Pancreas (tissue), 10 donors: ENCODE measurements around the gene ZNF35. TPM values are rescaled to one million over a fixed set of nuclear protein-coding genes. Genes with fewer than 3 reads are reported as not detected.

ENCODE experiments used
- ATAC-seq, 4 donors: fragments of 200-7000 bp; cut with Tn5 transposase; one replicate each; pipeline versions ENCODE4 v1.8.0 to v1.9.1; 2020; ENCODE audit warnings: mild to moderate bottlenecking in 4 of 4, moderate library complexity in 4 of 4
- DNase-seq, 6 donors: peaks; one replicate each; pipeline ENCODE4 v3.0.0-alpha.2; 2020
- FAIRE-seq: peaks from 2 replicates; lab custom pipeline; 2012; peaks lifted over from hg19 to GRCh38; lab: Jason Lieb, UNC
- H3K27ac ChIP-seq, 4 donors: fragments of 200-600 bp; sonication (generic); 1 replicate in 3 of 4; 2 replicates in 1 of 4; pipeline versions ENCODE4 v1.5.0 to v1.8.0; 2020
- H3K27me3 ChIP-seq, 4 donors: fragments of 200-600 bp; one replicate each; pipeline ENCODE4 v1.8.0; 2021
- H3K36me3 ChIP-seq, 3 donors: fragments of 200-600 bp; sonication (generic) in 1 of 3; one replicate each; pipeline versions ENCODE4 v1.5.0 to v1.8.0; 2020 to 2021
- H3K4me1 ChIP-seq, 3 donors: fragments of 200-600 bp; one replicate each; pipeline ENCODE4 v1.8.0; 2021
- H3K4me3 ChIP-seq, 4 donors: fragments of 200-600 bp; sonication (generic) in 2 of 4; one replicate each; pipeline versions ENCODE4 v1.5.0 to v1.8.0; 2020 to 2021
- H3K9me3 ChIP-seq, 4 donors: fragments of 200-600 bp; one replicate each; pipeline ENCODE4 v1.8.0; 2021
- CTCF ChIP-seq, 4 donors: fragments of 200-600 bp; sonication (generic) in 3 of 4; IDR thresholded peaks; one replicate each; pipeline versions ENCODE4 v1.5.0 to v1.8.0; 2021; ENCODE audit warnings: antibody characterized with exemption in 4 of 4
- WGBS, 2 donors: extraction: QIAGEN DNeasy Blood & Tissue Kit; methylation state at CpG; one replicate each; pipeline ENCODE4 v1.1.7; 2013; 5-methylcytosine and 5-hydroxymethylcytosine counted together
- intact Hi-C, 3 donors: fragments of 100-400 bp; cut with DNase I; formaldehyde crosslinking; loops; one replicate each; pipeline versions ENCODE4 v1.11.1 to v1.14.2; 2022
- polyA plus RNA-seq, 2 donors: library from polyadenylated mRNA; stranded (reverse); fragments of 200-250 nt; gene quantifications; one replicate each; pipeline ENCODE4 v1.2.3, GENCODE V29; 2013
- total RNA-seq, 6 donors: library from RNA; stranded (reverse); fragmentation: NEBNext Ultra II Directional in 4 of 6; extraction: Animal tissue kit (Norgen Biotek cat#: 25700) in 4 of 6; gene quantifications; one replicate each; pipeline versions ENCODE4 v1.2.1 to v1.2.4, GENCODE V29; 2021 to 2023
- donor health status: healthy with polysubstance abuse.
- donor health status: DM: no; HTN: no; CAD: no; lungs with moderate emphysema.
- donor health status: DM: no; HTN: no; CAD: no.
- donor health status: control.
- donor health status: control.
- donor health status: Bipolar disorder and iron deficiency.
- donor health status: DM: yes; HTN: yes; CAD: no.
- donor health status: DM: no; HTN: no; CAD: no.
- donor health status: DM: no; HTN: no; CAD: no.
- donor health status: DM: yes; HTN: yes; CAD: no.

ZNF35 gene
- total and polyA plus RNA-seq, 8 donors, result 1.8 to 5.1 (median 3.0) TPM

DNA sequence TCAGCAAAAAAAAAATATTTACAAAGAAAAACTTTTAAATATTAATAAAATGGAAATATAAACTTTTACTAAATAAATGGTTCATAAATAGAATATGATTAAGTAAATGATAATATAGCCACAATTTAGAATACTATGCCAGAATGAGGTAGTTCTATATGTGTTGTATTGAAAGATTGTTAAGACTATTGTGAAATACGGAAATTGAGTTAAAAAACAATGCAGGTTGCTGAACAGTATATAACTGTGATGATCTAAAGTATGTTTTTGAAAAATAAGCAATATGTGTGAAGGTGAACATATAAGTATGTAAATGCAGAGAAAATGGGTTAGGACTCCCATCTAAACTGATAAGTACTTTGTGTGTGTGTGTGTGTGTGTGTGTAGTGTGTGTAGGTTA lies 1.2 kb downstream of the ZNF35 start:
- FAIRE-seq (no peak), DNase-seq (no peak), ATAC-seq (no peak)
- no peak overlapping the region for H3K27ac ChIP-seq
- H3K4me1 ChIP-seq, result peaks cover 0 to 6% (median 6%) of the 10 kb centered on the region in 3 donors
- H3K4me3 ChIP-seq, result peak overlapping the region in 1 of 4 donors; percentile 93
- no peaks in the 10 kb centered on the region for H3K27me3 ChIP-seq
- intact Hi-C loops, result no loop called here
- WGBS, 2 donors, result 83 to 86% methylated on average over 1 of the region's 1 CpG
- H3K36me3 ChIP-seq, result peaks cover 0 to 28% (median 8%) of the 10 kb centered on the region in 3 donors
- no peak for TF ChIP-seq CTCF (IDR thresholded peaks at IDR 0.05)
- H3K9me3 ChIP-seq, result no peaks in the 10 kb centered on the region

- no peak for TF ChIP-seq CTCF (IDR thresholded peaks at IDR 0.05)
- Histone ChIP-seq H3K4me3 (no peak overlapping the region), H3K9me3 (no peaks in the 10 kb centered on the region), H3K36me3 (peaks cover 2 to 51% (median 20%) of the 10 kb centered on the region in 3 donors), H3K27me3 (no peaks in the 10 kb centered on the region), H3K27ac (no peak overlapping the region), H3K4me1 (peaks cover 0 to 6% (median 6%) of the 10 kb centered on the region in 3 donors)
- WGBS, 2 donors, result 95% methylated on average over 5 of the region's 5 CpGs
- intact Hi-C loops, result no loop called here
- no peak for ATAC-seq
- DNase-seq, result no peak
- no peak for FAIRE-seq
These were observed 5.5 kb downstream of the ZNF35 start for GRCh38 chr3:44654039-44654438.

DNA sequence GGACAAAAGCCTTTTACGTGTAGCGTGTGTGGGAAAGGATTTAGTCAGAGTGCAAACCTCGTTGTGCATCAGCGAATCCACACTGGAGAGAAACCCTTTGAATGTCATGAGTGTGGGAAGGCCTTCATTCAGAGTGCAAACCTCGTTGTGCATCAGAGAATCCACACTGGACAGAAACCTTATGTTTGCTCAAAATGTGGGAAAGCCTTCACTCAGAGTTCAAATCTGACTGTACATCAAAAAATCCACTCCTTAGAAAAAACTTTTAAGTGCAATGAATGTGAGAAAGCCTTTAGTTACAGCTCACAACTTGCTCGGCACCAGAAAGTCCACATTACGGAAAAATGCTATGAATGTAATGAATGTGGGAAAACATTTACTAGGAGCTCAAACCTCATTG lies 10.5 kb downstream of the ZNF35 start:
- Histone ChIP-seq H3K9me3 (no peaks in the 10 kb centered on the region), H3K36me3 (peaks cover 8 to 42% (median 14%) of the 10 kb centered on the region in 3 donors), H3K4me1 (no peaks in the 10 kb centered on the region), H3K27me3 (no peaks in the 10 kb centered on the region), H3K27ac (no peak overlapping the region), H3K4me3 (no peak overlapping the region)
- WGBS, 2 donors, result 97 to 98% methylated on average over 7 of the region's 7 CpGs
- ATAC-seq, result no peak
- no peak for TF ChIP-seq CTCF (IDR thresholded peaks at IDR 0.05)
- intact Hi-C loops, result no loop called here
- DNase-seq, result no peak
- FAIRE-seq, result no peak

DNA sequence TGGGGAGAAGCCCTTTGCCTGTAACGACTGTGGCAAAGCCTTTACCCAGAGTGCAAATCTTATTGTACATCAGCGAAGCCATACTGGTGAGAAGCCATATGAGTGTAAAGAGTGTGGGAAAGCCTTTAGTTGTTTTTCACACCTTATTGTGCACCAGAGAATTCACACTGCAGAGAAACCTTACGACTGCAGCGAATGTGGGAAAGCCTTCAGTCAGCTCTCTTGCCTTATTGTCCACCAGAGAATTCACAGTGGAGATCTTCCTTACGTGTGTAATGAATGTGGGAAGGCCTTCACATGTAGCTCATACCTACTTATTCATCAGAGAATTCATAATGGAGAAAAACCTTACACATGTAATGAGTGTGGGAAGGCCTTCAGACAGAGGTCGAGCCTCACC lies 10.9 kb downstream of the ZNF35 start:
- DNase-seq (no peak), FAIRE-seq (no peak), ATAC-seq (no peak)
- Histone ChIP-seq H3K36me3 (peaks cover 8 to 38% (median 14%) of the 10 kb centered on the region in 3 donors), H3K4me3 (no peak overlapping the region), H3K4me1 (no peaks in the 10 kb centered on the region), H3K27me3 (no peaks in the 10 kb centered on the region), H3K27ac (no peak overlapping the region), H3K9me3 (no peaks in the 10 kb centered on the region)
- TF ChIP-seq CTCF (IDR thresholded peaks at IDR 0.05), result no peak
- intact Hi-C loops, result no loop called here
- WGBS, 2 donors, result 97 to 98% methylated on average over 6 of the region's 6 CpGs

DNA sequence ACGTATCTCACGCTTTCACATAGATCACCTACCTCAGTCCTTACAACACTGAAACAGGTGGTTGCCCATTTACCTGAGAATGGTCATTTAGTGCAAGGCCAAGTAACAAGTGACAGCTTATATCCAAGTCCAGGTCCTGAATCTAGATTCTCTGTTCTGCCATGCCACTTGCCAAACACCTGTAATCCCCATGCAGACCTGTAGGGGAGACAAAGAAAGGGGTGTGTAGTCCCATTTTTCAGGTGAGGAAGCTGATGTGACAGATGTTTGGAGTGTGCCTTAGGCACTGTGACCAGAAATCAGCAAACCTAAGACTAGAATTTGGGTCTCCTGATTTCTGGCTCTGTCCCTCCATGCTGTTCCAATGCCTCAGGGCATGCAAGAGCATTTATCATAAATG lies 12.7 kb downstream of the ZNF35 start:
- Histone ChIP-seq H3K9me3 (no peaks in the 10 kb centered on the region), H3K27me3 (no peaks in the 10 kb centered on the region), H3K4me1 (no peaks in the 10 kb centered on the region), H3K27ac (no peak overlapping the region), H3K4me3 (no peak overlapping the region), H3K36me3 (peaks cover 8 to 33% (median 14%) of the 10 kb centered on the region in 3 donors)
- DNase-seq (no peak), FAIRE-seq (no peak), ATAC-seq (no peak)
- 96 to 98% methylated on average over 2 of the region's 2 CpGs for WGBS, 2 donors
- no peak for TF ChIP-seq CTCF (IDR thresholded peaks at IDR 0.05)
- intact Hi-C loops, result no loop called here
